Stimulated activated CD8-positive, alpha-beta memory T cell treated with anti-CD3 and anti-CD28 coated beads, Interleukin-7, amount 100 ng/mL, for 1 hour (primary cell): ENCODE measurements around the gene AQP1.

Experiments used
- DNase-seq, 2 donors: peaks; one replicate each; pipeline ENCODE4 v3.0.0-alpha.2; 2020; ENCODE audit warnings: low read depth in 2 of 2

Gene AQP1

GRCh38 chr7:30911561-30911969, at the start of gene AQP1:
Gene AQP1 (plus strand): TSS chr7:30911853. CDS start chr7:30911910, 57 bp downstream.
- no peak for DNase-seq

GRCh38 chr7:30862995-30863705, 48.5 kb upstream of the AQP1 start:
- DNase-seq = no peak

GRCh38 chr7:30863706-30864035, 48.0 kb upstream of the AQP1 start:
- DNase-seq = no peak

DNA sequence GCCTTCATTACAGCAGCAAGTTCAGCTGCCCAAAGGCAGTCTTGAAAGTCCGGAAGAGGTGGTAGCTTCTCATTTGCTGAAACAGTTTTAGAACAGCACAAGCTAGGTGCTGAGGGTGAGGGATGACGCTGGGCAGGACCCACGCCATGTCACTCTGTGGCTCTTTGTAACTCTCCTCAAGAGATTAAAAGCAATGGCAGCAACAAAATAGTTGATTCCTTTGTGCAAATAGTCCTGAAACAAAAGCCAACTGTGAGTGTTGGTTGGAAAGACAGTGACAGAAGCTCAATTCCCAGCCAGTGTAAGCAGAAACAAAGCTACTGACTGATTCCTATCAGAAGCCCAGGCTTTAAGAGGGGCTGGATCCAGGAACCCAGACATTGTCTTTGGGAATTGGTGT, 47.6 kb upstream of the AQP1 start:
- no peak for DNase-seq

DNA sequence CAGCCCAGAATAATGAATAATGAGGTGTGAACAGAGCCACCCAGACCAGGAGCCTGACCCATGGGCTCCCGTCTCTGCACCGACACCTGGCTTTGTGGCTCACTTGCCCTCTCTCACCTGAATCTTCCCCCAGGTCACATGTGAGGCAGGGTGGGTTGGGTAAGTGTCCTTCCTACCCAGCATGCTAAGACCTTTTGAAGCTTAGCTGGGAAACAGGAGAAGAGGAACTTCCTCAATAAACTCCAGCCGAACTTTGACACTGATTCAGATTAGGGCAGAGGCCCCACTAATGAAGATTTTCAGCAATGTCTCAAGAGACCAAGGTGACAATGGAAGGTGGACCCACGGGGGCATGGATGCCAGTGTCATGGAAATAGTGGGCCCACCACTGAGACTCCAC, 46.6 kb upstream of the AQP1 start:
- DNase-seq = no peak

DNA sequence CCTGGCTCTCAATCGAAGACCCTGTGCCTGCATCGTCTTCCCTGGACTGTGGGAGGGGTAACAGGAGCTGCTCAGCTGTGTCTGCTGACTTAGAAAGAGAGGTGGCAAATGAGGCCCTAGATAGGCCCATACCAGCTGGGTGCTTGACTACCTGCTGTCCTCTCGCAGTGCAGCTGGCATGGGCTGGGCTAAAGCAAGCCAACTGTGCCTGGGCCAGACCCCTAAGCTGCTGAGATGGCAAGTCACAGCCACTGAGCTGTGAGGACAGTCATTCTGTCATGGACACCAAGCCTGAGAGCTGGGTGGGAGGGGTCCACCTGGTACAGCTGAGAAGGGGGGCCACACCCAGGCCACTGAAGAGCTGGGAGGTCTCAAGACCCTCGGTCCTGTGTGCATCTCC, 45.8 kb upstream of the AQP1 start:
- no peak for DNase-seq

- no peak for DNase-seq
These were observed 44.7 kb upstream of the AQP1 start for GRCh38 chr7:30866939-30867338.

- no peak for DNase-seq
These were observed 44.2 kb upstream of the AQP1 start for GRCh38 chr7:30867483-30867882.

DNA sequence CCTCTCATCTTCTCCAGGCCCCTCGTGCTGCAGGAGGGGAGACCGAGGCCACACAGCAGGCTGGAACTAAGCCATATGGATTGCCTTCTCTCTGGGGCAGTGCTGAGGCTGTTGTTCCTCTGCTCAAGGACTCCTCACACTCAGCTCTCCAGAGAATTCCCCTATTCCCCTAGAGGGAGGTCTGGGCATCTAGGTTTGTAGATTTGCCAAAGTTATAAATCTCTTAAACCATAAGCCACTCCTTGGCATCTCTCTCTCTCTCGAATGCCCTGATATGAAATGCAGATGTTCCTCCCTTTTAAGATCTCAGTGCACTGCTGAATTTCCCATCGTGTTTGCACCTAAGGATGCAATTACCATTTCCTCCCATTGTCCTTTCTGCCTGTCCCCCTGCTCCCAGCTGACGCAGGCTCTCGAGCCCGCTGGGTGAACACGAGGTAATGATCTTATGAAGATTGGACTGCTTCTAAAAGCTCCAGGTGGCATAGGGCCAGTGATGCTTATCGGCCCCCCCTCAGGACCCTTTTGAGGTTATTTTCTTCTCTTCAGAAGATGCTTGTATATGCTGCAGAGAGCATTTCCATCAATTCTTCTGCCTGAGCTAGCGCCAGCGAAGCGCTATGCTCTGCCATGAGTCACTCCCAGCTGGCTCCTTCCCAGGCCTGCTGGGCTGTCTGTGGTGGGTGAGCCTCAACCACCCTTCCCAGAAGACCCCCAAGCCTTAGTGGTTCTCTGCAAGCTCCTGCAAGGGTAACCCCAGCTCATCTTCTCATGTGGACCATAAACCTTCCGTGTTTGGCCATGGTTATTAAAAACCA, 41.6 kb upstream of the AQP1 start:
- no peak for DNase-seq

- DNase-seq = no peak
These were observed 40.7 kb upstream of the AQP1 start for GRCh38 chr7:30870821-30871518.

GRCh38 chr7:30871655-30872054, 40.0 kb upstream of the AQP1 start:
- DNase-seq = no peak

DNA sequence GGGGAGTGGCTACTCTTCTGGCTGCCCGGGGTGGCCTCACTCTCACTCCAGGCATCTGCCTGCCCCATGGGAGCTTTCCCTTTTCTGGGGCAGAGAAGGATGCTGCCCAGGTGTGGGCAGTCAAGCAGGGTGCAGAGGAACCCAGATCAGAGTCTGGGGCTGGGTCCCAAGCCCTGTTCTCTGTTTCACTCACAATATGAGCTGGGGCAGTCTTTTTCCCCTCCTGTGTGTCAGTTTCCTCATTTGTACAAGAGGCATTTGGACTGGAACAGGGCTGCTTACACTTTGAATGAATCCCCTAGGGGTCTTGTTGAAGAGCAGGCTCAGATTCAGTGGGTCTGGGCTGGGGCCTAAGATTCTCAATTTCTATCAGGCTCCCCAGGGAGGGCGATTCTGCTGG, 38.4 kb upstream of the AQP1 start:
- no peak for DNase-seq

- DNase-seq = no peak
These were observed 38.0 kb upstream of the AQP1 start for GRCh38 chr7:30873656-30874055.

DNA sequence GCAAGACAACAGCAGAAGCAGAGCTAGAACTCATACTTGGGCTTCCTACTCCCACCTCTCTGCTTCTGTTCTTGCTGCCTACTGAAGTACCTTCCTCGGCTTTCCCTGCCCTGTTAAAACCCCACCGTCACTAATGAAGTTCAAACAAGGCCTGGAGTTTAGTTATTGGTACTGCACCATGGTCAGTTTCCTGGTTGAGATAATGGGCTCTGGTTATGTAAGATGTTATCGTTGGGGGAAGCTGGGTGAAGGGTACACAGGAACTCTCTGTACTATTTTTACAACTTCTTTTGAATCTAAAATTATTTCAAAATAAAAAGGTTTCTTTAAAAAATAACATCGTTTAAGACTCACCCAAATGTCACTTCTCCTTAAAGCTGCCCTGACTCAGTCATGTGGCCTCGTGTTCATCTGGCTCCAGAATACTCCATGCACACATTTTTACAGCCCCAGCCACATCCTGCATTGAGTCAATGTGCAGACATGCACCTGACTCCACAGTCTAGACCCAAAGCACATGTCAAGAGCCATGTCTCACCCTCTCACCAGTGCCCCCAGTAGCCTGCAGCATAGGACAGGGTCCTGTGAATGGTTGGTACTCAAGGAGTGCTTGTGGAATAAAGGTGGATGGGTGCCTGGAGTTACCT, 36.9 kb upstream of the AQP1 start:
- no peak for DNase-seq

DNA sequence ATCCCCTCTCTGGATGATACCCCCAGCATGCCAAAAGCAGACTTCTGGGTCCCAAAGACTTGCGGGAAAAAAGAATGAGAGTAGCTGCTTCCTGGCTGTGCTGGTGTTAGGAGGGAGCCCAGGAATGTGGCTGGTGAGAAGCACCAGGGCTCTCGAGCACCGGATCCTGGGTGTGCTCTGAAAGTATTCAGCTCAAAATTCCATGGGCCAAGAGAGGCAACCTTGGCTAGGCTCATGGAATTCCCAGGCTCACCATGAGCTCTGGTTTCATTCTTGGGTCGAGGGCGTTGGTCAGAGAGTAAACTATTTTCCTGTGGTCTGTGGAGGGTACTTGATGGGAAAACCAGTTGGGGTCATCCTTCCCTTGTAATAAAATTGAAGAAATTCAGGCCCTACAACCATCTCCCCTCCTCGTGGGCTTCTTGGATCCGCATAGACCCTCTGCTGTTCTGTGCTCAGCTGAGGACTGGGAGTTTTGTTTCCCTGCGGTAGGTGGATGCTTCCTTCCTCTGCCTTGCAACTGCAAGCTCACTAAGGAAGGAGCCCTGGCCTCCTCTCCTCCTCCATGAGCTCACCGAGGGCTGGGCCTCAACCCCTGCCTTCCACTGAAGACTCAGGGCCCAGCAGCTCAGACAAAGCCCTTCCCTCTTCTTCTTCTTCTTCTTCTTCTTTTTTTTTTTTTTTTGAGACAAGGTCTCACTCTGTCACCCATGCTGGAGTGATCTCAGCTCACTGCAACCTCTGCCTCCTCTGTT, 34.5 kb upstream of the AQP1 start:
- DNase-seq = no peak

DNA sequence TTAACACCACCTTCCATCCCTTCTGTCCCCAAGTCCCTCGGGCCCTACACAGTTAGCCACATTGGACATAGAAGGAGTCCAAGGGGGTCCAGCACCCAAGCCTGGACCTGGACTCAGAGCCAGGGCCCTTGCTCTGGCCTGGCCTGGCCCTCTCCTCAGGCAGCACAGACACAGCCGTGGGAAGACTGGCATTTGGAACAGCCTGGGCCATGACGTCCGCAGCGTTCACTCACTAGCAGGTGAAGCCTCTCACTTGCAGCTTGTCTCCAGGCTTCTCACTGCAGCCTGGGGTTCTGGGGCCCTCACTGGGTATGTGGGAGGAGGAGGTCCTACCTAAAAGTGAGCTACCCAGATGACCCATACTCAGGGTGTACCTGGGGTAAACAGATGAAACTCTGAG, 33.7 kb upstream of the AQP1 start:
- no peak for DNase-seq

DNA sequence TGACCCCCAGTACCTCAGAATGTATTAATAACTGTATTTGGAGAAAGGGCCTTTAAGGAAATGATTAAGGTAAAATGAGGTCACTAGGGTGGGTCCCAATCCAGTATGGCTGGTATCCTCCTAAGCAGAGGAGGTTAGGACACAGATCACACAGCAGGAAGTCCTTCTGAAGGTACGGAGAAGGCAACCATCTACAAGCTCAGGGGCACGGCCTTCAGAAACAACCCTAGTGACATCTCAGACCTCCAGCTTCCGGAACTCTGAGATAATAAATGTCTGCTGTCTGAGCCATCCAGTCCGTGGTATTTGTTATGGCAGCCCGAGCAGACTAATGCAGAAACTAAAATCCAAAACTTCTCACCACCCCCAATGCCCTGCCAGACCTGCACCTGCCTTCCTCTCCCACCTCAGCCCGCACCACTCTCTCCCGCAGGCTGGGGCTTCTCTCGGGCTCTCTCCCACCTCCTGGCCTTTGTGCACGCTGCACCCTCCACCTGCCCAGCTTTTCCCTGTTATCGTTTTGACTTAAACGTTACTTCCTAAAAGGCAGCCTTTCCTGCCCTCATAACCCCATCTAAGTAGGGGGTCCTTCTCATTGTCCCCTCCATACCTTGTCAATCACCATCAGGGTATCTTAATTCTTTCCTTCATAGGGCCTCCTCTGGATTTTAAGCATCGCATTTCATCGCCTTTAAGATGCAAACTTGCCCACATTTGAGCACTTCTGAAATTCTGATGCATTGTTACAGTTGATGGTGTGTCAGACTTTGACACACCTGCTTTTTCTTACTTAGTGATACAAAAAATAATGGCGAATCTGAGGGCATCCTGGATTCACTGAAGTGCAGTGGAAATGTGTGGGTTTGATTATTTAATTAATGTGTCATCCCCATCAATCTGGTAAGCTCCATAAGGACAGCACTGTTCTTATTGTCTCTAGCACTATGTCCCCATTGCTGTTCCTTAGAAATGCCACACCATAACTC, 32.2 kb upstream of the AQP1 start:
- DNase-seq = no peak

DNA sequence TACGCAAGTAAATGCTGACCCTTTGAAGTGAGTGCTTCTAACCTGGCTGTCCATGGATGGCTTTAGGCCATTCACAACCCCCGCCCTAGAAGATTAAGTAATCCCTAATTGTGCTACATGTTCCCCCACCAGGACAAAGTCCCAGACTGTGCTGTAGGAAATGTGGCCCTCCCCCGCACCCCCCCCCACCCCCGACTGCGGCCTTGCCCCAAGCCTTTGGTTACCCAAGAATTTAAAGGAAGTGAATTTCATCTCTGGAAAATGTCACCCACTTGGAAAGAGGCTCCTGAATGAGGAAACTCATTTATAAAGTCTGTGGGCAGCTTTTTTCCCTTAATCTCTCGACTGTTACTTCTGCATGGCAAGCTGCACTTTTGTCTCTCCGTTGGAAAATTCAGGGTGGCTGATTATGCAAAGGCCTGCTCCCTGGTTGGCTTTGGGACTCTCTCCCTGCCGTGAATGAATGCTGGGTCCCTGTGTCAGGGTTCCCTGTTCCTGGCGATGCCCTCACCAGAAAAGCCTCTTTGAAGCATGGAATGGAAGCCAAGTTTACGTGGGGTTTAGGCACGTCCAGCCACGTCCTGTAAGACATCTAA, 31.4 kb upstream of the AQP1 start:
- DNase-seq = no peak

DNA sequence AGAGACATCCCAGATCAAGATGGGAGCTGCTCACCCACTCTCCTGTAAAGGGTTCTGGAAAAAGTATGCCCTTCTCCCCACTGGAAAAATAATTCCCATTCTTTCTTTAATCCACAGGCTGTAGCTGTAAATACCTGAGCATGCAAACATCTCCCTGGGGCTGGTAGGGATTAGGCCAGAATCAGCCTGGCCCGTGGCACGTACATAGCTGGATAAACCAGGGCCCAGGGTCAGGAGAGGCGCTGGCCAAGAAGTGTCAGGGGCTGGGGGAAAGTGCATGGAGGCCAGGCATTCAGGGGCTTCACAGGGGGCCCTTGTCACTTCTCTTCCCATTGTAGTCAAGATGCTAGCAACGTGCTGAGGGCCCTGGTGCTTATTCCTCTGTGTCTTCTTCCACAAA, 30.7 kb upstream of the AQP1 start:
- no peak for DNase-seq

DNA sequence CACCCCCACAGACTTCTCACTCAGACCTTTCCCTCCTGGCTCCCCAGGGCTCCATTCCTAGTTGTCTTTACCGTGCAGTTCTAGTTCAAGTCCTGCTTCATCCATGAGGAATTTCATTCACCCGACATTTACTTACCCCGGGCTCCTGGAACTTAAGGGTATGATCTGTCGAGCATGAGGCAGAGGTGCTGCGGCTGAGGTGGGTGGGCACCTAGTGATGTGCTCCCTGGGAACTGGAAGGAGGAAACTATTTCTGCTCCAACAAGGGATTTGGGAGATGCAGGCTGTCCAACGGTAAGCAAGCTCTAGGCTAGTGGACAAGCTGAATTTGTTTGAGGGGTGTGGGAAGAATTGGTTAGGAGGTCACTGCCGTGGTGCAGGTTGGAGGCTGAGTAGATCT, 30.2 kb upstream of the AQP1 start:
- DNase-seq = no peak
